Spleen (tissue), 11 donors: ENCODE data around the gene KIF23. TPM values are rescaled to one million over a fixed set of nuclear protein-coding genes. Genes with fewer than 3 reads are reported as not detected.
A peak's percentile ranks its signal among the peaks of the same experiment; 100 is the strongest.

Experiments used
- DNase-seq: peaks from one replicate; pipeline ENCODE4 v3.0.0-alpha.2; 2020
- H3K27ac ChIP-seq, 8 donors: fragments of 200-600 bp; sonication (generic) in 7 of 8; 1 replicate in 4 of 8; 2 replicates in 4 of 8; pipeline versions ENCODE4 v1.5.0 to v1.8.0; 2016 to 2021; ENCODE audit warnings: inconsistent platforms in 4 of 8, mild to moderate bottlenecking in 4 of 8, moderate library complexity in 1 of 8
- H3K27me3 ChIP-seq, 7 donors: fragments of 200-600 bp; sonication (generic) in 6 of 7; replicated peaks in 1 of 7; 1 replicate in 4 of 7; 2 replicates in 3 of 7; pipeline versions ENCODE4 v1.5.0 to v1.8.0; 2016 to 2021; ENCODE audit warnings: inconsistent platforms in 3 of 7, mild to moderate bottlenecking in 1 of 7
- H3K36me3 ChIP-seq, 6 donors: fragments of 200-600 bp; sonication (generic) in 5 of 6; 1 replicate in 4 of 6; 2 replicates in 2 of 6; pipeline versions ENCODE4 v1.5.0 to v1.8.0; 2016 to 2021; ENCODE audit warnings: inconsistent platforms in 2 of 6
- H3K4me1 ChIP-seq, 6 donors: fragments of 200-600 bp; sonication (generic) in 5 of 6; 1 replicate in 3 of 6; 2 replicates in 3 of 6; pipeline versions ENCODE4 v1.5.0 to v1.8.0; 2016 to 2021; ENCODE audit warnings: inconsistent platforms in 3 of 6
- H3K4me3 ChIP-seq, 8 donors: fragments of 200-600 bp; sonication (generic) in 7 of 8; 1 replicate in 4 of 8; 2 replicates in 4 of 8; pipeline versions ENCODE4 v1.5.0 to v1.8.0; 2016 to 2021; ENCODE audit warnings: inconsistent platforms in 4 of 8, mild to moderate bottlenecking in 4 of 8, moderate library complexity in 2 of 8
- H3K9me3 ChIP-seq, 8 donors: fragments of 200-600 bp; sonication (generic) in 7 of 8; 1 replicate in 4 of 8; 2 replicates in 4 of 8; pipeline versions ENCODE4 v1.5.0 to v1.8.0; 2016 to 2021; ENCODE audit warnings: inconsistent platforms in 4 of 8
- CTCF ChIP-seq, 11 experiments: fragments of 200-600 bp in 7 of 11; fragments of 450-650 bp in 4 of 11; sonication (generic) in 4 of 11; IDR thresholded peaks in 8 of 11; conservative IDR thresholded peaks in 3 of 11; 1 replicate in 7 of 11; 2 replicates in 4 of 11; pipeline versions ENCODE4 v1.4.0 to v1.8.0; 2016 to 2021; ENCODE audit warnings: antibody characterized with exemption in 11 of 11, inconsistent platforms in 4 of 11, mild to moderate bottlenecking in 1 of 11
- POLR2A ChIP-seq, 3 donors: fragments of 450-650 bp; IDR thresholded peaks; one replicate each; pipeline ENCODE4 v1.5.1; 2017; ENCODE audit warnings: antibody characterized with exemption in 3 of 3, mild to moderate bottlenecking in 1 of 3
- POLR2AphosphoS5 ChIP-seq, 3 donors: sonication (generic); formaldehyde crosslinking; IDR thresholded peaks; one replicate each; pipeline ENCODE4 v1.5.1; 2017; ENCODE audit warnings: antibody characterized with exemption in 3 of 3
- WGBS, 5 donors: extraction: QIAGEN DNeasy Blood & Tissue Kit in 3 of 5; methylation state at CpG; one replicate each; pipeline versions ENCODE4 v1.1.5 to v1.1.7; 2013 to 2018; 5-methylcytosine and 5-hydroxymethylcytosine counted together
- intact Hi-C: fragments of 100-400 bp; cut with DNase I; formaldehyde crosslinking; loops from one replicate; pipeline ENCODE4 v1.15.0; 2023; ENCODE audit warnings: low total_unique reads
- polyA plus RNA-seq, 3 donors: library from polyadenylated mRNA; stranded (reverse); fragments of 200-250 nt; gene quantifications; one replicate each; pipeline ENCODE4 v1.2.1, GENCODE V29; 2013
- total RNA-seq, 7 donors: library from RNA; depleted of rRNA in 3 of 7; stranded (reverse); fragments of >200 nt in 3 of 7; fragmentation: NEBNext Ultra II Directional in 4 of 7; extraction: Animal tissue kit (Norgen Biotek cat#: 25700) in 4 of 7; gene quantifications; one replicate each; pipeline versions ENCODE4 v1.1.0 to v1.2.1, GENCODE V29; 2016 to 2021
- donor health status: healthy with polysubstance abuse.
- donor health status: DM: no; HTN: no; CAD: no; lungs with moderate emphysema.
- donor health status: DM: no; HTN: no; CAD: no.
- donor health status: Bipolar disorder and iron deficiency.
- donor health status: healthy.
- donor health status: DM: no; HTN: no; CAD: no.
- donor health status: DM: yes; HTN: yes; CAD: no.

Gene KIF23
- total and polyA plus RNA-seq, 10 donors: 0.89 to 9.2 (median 4.5) TPM

GRCh38 chr15:69452692-69453521 is 38.8 kb downstream of the KIF23 start, which contains the start of gene RPLP1:
Gene RPLP1, plus strand, starts transcription at chr15:69452818. Its CDS starts 131 bp downstream, at chr15:69452949.
- peak within 1 kb of the TSS; percentile 92 to 97 (median 94) for H3K27ac ChIP-seq
- no peaks in the 10 kb centered on the region for H3K9me3 ChIP-seq
- H3K4me3 ChIP-seq: peak within 1 kb of the TSS; percentile 82 to 99 (median 93)
- peaks cover 14 to 51% (median 36%) of the 10 kb centered on the region in 6 donors for H3K4me1 ChIP-seq
- TF ChIP-seq POLR2AphosphoS5 (IDR thresholded peaks at IDR 0.05): peak; percentile 98 to 100 (median 100)
- peak in 2 of 11 experiments; percentile 7 to 29 for TF ChIP-seq CTCF (IDR thresholded peaks at IDR 0.05 in 8 of 11, conservative IDR thresholded peaks at IDR 0.05 in 3 of 11)
- peak in 2 of 3 donors; percentile 15 to 80 for TF ChIP-seq POLR2A (IDR thresholded peaks at IDR 0.05)
- H3K27me3 ChIP-seq: no peaks in the 10 kb centered on the region
- H3K36me3 ChIP-seq: peaks cover 0 to 39% (median 26%) of the 10 kb centered on the region in 6 donors
- 0 to 1% (median 0%) methylated on average over 19 to 77 of the region's 77 CpGs for WGBS, 5 donors
- intact Hi-C loops: no loop called here
- DNase-seq: peak; percentile 99

- H3K27me3 ChIP-seq: no peaks in the 10 kb centered on the region
- H3K36me3 ChIP-seq: peaks cover 0 to 41% (median 26%) of the 10 kb centered on the region in 6 donors
- DNase-seq: no peak
- peak overlapping the region in 3 of 8 donors; percentile 91 to 96 (median 92) for H3K4me3 ChIP-seq
- 31 to 61% (median 56%) methylated on average over 5 of the region's 5 CpGs for WGBS, 5 donors
- H3K4me1 ChIP-seq: peaks cover 14 to 54% (median 36%) of the 10 kb centered on the region in 6 donors
- TF ChIP-seq POLR2A (IDR thresholded peaks at IDR 0.05) (no peak), CTCF (IDR thresholded peaks at IDR 0.05 in 8 of 11, conservative IDR thresholded peaks at IDR 0.05 in 3 of 11) (no peak), POLR2AphosphoS5 (IDR thresholded peaks at IDR 0.05) (no peak)
- H3K9me3 ChIP-seq: no peaks in the 10 kb centered on the region
- intact Hi-C loops: no loop called here
- peak overlapping the region in 2 of 8 donors; percentile 4 to 94 for H3K27ac ChIP-seq
Observed at GRCh38 chr15:69454953-69455352, 40.8 kb downstream of the KIF23 start.

GRCh38 chr15:69456208-69457166 is 42.3 kb downstream of the KIF23 start:
- 83 to 94% (median 87%) methylated on average over 13 of the region's 13 CpGs for WGBS, 5 donors
- H3K9me3 ChIP-seq: no peaks in the 10 kb centered on the region
- peaks cover 14 to 62% (median 36%) of the 10 kb centered on the region in 6 donors for H3K4me1 ChIP-seq
- DNase-seq: no peak
- peak overlapping the region in 2 of 8 donors; percentile 2 to 18 for H3K27ac ChIP-seq
- H3K27me3 ChIP-seq: no peaks in the 10 kb centered on the region
- peaks cover 0 to 41% (median 26%) of the 10 kb centered on the region in 6 donors for H3K36me3 ChIP-seq
- intact Hi-C loops: no loop called here
- no peak for TF ChIP-seq CTCF (IDR thresholded peaks at IDR 0.05 in 8 of 11, conservative IDR thresholded peaks at IDR 0.05 in 3 of 11)
- peak in 2 of 3 donors; percentile 13 to 31 for TF ChIP-seq POLR2AphosphoS5 (IDR thresholded peaks at IDR 0.05)
- no peak overlapping the region for H3K4me3 ChIP-seq
